ENCODE data around the gene C1QC. TPM values are rescaled to one million over a fixed set of nuclear protein-coding genes. Genes with fewer than 3 reads are reported as not detected.

C1QC gene
- total RNA-seq, 4 donors from 2014 or later, result 23.0 to 395 (median 169) TPM

DNA sequence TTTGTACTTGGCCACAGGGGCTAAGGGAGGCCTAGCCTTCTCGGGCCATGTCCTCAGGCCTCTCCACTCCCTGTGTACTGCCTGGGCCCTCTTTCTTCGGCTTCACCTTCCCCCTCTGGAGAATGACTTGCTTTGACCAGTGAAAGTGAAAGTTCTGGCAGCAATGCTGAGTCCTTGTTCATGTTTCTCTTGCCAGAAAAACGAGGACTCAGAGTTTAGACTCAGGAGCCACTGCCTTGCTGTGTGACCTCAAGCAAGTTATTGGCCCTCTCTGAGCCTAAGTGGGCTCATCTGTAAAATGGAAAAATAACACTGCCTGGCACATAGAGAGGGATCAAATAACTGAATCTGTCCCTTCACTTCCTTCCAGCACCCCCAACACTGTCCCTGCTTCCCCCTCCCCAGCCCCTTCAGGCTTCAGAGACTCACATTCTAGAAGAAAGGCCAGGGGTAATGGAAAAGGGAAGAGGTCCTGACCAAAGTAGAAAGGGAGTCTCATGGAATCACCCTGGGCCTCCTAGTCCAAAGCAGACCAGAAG, 5.5 kb upstream of the C1QC start:
- no peaks in the 10 kb centered on the region for H3K9me3 ChIP-seq
- TF ChIP-seq POLR2A (IDR thresholded peaks at IDR 0.05) (no peak), EP300 (IDR thresholded peaks at IDR 0.05) (no peak), POLR2AphosphoS5 (IDR thresholded peaks at IDR 0.05) (no peak)
- TF ChIP-seq, protein P1, sequence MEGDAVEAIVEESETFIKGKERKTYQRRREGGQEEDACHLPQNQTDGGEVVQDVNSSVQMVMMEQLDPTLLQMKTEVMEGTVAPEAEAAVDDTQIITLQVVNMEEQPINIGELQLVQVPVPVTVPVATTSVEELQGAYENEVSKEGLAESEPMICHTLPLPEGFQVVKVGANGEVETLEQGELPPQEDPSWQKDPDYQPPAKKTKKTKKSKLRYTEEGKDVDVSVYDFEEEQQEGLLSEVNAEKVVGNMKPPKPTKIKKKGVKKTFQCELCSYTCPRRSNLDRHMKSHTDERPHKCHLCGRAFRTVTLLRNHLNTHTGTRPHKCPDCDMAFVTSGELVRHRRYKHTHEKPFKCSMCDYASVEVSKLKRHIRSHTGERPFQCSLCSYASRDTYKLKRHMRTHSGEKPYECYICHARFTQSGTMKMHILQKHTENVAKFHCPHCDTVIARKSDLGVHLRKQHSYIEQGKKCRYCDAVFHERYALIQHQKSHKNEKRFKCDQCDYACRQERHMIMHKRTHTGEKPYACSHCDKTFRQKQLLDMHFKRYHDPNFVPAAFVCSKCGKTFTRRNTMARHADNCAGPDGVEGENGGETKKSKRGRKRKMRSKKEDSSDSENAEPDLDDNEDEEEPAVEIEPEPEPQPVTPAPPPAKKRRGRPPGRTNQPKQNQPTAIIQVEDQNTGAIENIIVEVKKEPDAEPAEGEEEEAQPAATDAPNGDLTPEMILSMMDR (IDR thresholded peaks at IDR 0.05), result no peak
- H3K4me1 ChIP-seq, result peaks cover 0 to 10% (median 0%) of the 10 kb centered on the region in 3 donors
- 83% methylated on average over 1 of the region's 3 CpGs; no CpG with 5 or more reads in 1 of the 2 donors for WGBS, 2 donors (ENCODE audit: low coverage in 1 of 2)
- peak overlapping the region in 1 of 4 donors; percentile 19 for H3K27ac ChIP-seq
- no peaks in the 10 kb centered on the region for H3K36me3 ChIP-seq
- peak overlapping the region in 1 of 2 donors; percentile 38 for H3K4me3 ChIP-seq
- no peak for ATAC-seq
- peaks cover 85% of the 10 kb centered on the region for H3K27me3 ChIP-seq

DNA sequence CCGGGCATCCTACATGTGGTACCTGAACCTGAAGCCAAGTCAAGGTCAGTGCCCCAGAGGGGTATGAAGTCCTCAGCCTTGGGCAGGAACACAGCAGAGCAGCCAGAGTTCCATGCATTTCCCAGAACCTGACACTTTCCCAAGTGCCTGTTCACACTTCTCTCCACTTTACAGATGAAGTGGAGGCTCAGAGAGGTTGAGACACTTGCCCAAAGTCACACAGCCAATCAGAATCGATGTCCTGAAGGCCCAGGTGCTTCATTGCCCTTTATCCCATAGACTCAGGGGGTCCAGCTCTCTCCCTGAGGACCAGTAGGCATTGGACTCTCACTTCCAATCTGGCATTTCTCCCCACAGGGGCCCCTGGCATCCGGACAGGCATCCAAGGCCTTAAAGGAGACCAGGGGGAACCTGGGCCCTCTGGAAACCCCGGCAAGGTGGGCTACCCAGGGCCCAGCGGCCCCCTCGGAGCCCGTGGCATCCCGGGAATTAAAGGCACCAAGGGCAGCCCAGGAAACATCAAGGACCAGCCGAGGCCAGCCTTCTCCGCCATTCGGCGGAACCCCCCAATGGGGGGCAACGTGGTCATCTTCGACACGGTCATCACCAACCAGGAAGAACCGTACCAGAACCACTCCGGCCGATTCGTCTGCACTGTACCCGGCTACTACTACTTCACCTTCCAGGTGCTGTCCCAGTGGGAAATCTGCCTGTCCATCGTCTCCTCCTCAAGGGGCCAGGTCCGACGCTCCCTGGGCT, 4.8 kb upstream of the C1QC start:
- H3K27me3 ChIP-seq, result peaks cover 88% of the 10 kb centered on the region
- no peak overlapping the region for H3K27ac ChIP-seq
- H3K9me3 ChIP-seq, result no peaks in the 10 kb centered on the region
- no peak for ATAC-seq
- no peaks in the 10 kb centered on the region for H3K36me3 ChIP-seq
- H3K4me1 ChIP-seq, result peaks cover 0 to 10% (median 0%) of the 10 kb centered on the region in 3 donors
- 60 to 83% methylated on average over 2 of the region's 23 CpGs for WGBS, 2 donors (ENCODE audit: low coverage in 1 of 2)
- peak overlapping the region in 1 of 2 donors; percentile 38 for H3K4me3 ChIP-seq
- TF ChIP-seq POLR2AphosphoS5 (IDR thresholded peaks at IDR 0.05) (no peak), POLR2A (IDR thresholded peaks at IDR 0.05) (no peak), EP300 (IDR thresholded peaks at IDR 0.05) (no peak)
- TF ChIP-seq, protein P1 (IDR thresholded peaks at IDR 0.05), result no peak

- no peak overlapping the region for H3K27ac ChIP-seq
- ATAC-seq, result no peak
- peaks cover 0 to 10% (median 0%) of the 10 kb centered on the region in 3 donors for H3K4me1 ChIP-seq
- peaks cover 88% of the 10 kb centered on the region for H3K27me3 ChIP-seq
- TF ChIP-seq, protein P1 (IDR thresholded peaks at IDR 0.05), result no peak
- TF ChIP-seq EP300 (IDR thresholded peaks at IDR 0.05) (no peak), POLR2A (IDR thresholded peaks at IDR 0.05) (no peak), POLR2AphosphoS5 (IDR thresholded peaks at IDR 0.05) (no peak)
- H3K4me3 ChIP-seq, result peak overlapping the region in 1 of 2 donors; percentile 38
- 18 to 70% methylated on average over 4 of the region's 8 CpGs for WGBS, 2 donors (ENCODE audit: low coverage in 1 of 2)
- H3K9me3 ChIP-seq, result no peaks in the 10 kb centered on the region
- no peaks in the 10 kb centered on the region for H3K36me3 ChIP-seq
These were observed 4.1 kb upstream of the C1QC start for GRCh38 chr1:22639286-22639685.

GRCh38 chr1:22641247-22641646, 2.2 kb upstream of the C1QC start:
- H3K27ac ChIP-seq, result no peak overlapping the region
- H3K9me3 ChIP-seq, result no peaks in the 10 kb centered on the region
- WGBS, 2 donors (ENCODE audit: low coverage in 1 of 2), result 68 to 90% methylated on average over 2 to 5 of the region's 8 CpGs
- H3K27me3 ChIP-seq, result peaks cover 76% of the 10 kb centered on the region
- H3K36me3 ChIP-seq, result no peaks in the 10 kb centered on the region
- peaks cover 0 to 10% (median 0%) of the 10 kb centered on the region in 3 donors for H3K4me1 ChIP-seq
- H3K4me3 ChIP-seq, result no peak overlapping the region
- TF ChIP-seq POLR2A (IDR thresholded peaks at IDR 0.05), result no peak
- no peak for TF ChIP-seq POLR2AphosphoS5 (IDR thresholded peaks at IDR 0.05)
- TF ChIP-seq EP300 (IDR thresholded peaks at IDR 0.05), result no peak
- TF ChIP-seq, protein P1 (IDR thresholded peaks at IDR 0.05), result no peak
- no peak for ATAC-seq
